ENCODE measurements around the gene MEIS1.

GRCh38 chr2:66596256-66596655, 161.3 kb downstream of the MEIS1 start:
- TF ChIP-seq POLR2A (IDR thresholded peaks at IDR 0.05) = no peak
- TF ChIP-seq, protein P1, sequence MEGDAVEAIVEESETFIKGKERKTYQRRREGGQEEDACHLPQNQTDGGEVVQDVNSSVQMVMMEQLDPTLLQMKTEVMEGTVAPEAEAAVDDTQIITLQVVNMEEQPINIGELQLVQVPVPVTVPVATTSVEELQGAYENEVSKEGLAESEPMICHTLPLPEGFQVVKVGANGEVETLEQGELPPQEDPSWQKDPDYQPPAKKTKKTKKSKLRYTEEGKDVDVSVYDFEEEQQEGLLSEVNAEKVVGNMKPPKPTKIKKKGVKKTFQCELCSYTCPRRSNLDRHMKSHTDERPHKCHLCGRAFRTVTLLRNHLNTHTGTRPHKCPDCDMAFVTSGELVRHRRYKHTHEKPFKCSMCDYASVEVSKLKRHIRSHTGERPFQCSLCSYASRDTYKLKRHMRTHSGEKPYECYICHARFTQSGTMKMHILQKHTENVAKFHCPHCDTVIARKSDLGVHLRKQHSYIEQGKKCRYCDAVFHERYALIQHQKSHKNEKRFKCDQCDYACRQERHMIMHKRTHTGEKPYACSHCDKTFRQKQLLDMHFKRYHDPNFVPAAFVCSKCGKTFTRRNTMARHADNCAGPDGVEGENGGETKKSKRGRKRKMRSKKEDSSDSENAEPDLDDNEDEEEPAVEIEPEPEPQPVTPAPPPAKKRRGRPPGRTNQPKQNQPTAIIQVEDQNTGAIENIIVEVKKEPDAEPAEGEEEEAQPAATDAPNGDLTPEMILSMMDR (IDR thresholded peaks at IDR 0.05) = no peak
